Left ventricle myocardium inferior (tissue), 1 donor: ENCODE data around the gene KMT2B. TPM values are rescaled to one million over a fixed set of nuclear protein-coding genes. Genes with fewer than 3 reads are reported as not detected.

ENCODE experiments used
- DNase-seq: peaks from one replicate; pipeline ENCODE4 v3.0.0-alpha.2; 2020
- H3K27ac ChIP-seq: fragments of 200-600 bp; replicated peaks from 2 replicates; pipeline ENCODE4 v1.8.0; 2021
- H3K27me3 ChIP-seq: fragments of 200-600 bp; 2 replicates; pipeline ENCODE4 v1.8.0; 2021; ENCODE audit warnings: low read depth
- H3K36me3 ChIP-seq: fragments of 200-600 bp; 2 replicates; pipeline ENCODE4 v1.8.0; 2021
- H3K4me1 ChIP-seq: fragments of 200-600 bp; 2 replicates; pipeline ENCODE4 v1.8.0; 2021
- H3K4me3 ChIP-seq: fragments of 200-600 bp; 2 replicates; pipeline ENCODE4 v1.8.0; 2021; ENCODE audit warnings: mild to moderate bottlenecking, moderate library complexity
- H3K9me3 ChIP-seq: fragments of 200-600 bp; replicated peaks from 2 replicates; pipeline ENCODE4 v1.8.0; 2021
- CTCF ChIP-seq: fragments of 200-600 bp; IDR thresholded peaks from 2 replicates; pipeline ENCODE4 v1.8.0; 2021; ENCODE audit warnings: antibody characterized with exemption, mild to moderate bottlenecking, borderline replicate concordance
- intact Hi-C: fragments of 100-400 bp; cut with micrococcal nuclease; formaldehyde crosslinking; loops from one replicate; pipeline ENCODE4 v1.11.0; 2022
- total RNA-seq: library from RNA; stranded (reverse); fragmentation: NEBNext Ultra II Directional; extraction: Animal tissue kit (Norgen Biotek cat#: 25700); gene quantifications from one replicate; pipeline ENCODE4 v1.2.1, GENCODE V29; 2021
- donor health status: DM: no; HTN: yes; CAD: no; lungs with severe emphysema.

The KMT2B gene
- total RNA-seq, 1 donor from 2014 or later, result 12.8 TPM

- Histone ChIP-seq H3K27ac (no peak overlapping the region), H3K27me3 (peaks cover 4% of the 10 kb centered on the region), H3K4me3 (no peak overlapping the region), H3K9me3 (no peaks in the 10 kb centered on the region), H3K36me3 (no peaks in the 10 kb centered on the region), H3K4me1 (peaks cover 25% of the 10 kb centered on the region)
- no peak for TF ChIP-seq CTCF
- no peak for DNase-seq
- intact Hi-C loops, result no loop called here
These were observed 4.3 kb upstream of the KMT2B start for GRCh38 chr19:35713506-35713850.

GRCh38 chr19:35713904-35714495, 3.8 kb upstream of the KMT2B start:
- Histone ChIP-seq H3K27me3 (no peaks in the 10 kb centered on the region), H3K4me1 (peaks cover 30% of the 10 kb centered on the region), H3K36me3 (no peaks in the 10 kb centered on the region), H3K4me3 (no peak overlapping the region), H3K9me3 (no peaks in the 10 kb centered on the region), H3K27ac (no peak overlapping the region)
- DNase-seq, result no peak
- intact Hi-C loops, result no loop called here
- TF ChIP-seq CTCF, result no peak

GRCh38 chr19:35714601-35715354, 3.0 kb upstream of the KMT2B start:
- no peak overlapping the region for H3K27ac ChIP-seq
- DNase-seq, result no peak
- TF ChIP-seq CTCF, result no peak
- intact Hi-C loops, result no loop called here
- H3K4me3 ChIP-seq, result no peak overlapping the region
- no peaks in the 10 kb centered on the region for H3K27me3 ChIP-seq
- H3K9me3 ChIP-seq, result no peaks in the 10 kb centered on the region
- peaks cover 1% of the 10 kb centered on the region for H3K36me3 ChIP-seq
- H3K4me1 ChIP-seq, result peaks cover 38% of the 10 kb centered on the region

GRCh38 chr19:35715355-35715809, 2.4 kb upstream of the KMT2B start:
- Histone ChIP-seq H3K4me3 (peak overlapping the region; percentile 96), H3K27me3 (no peaks in the 10 kb centered on the region), H3K9me3 (no peaks in the 10 kb centered on the region), H3K4me1 (peaks cover 43% of the 10 kb centered on the region), H3K36me3 (peaks cover 7% of the 10 kb centered on the region), H3K27ac (peak overlapping the region; percentile 95)
- no peak for DNase-seq
- intact Hi-C loops, result no loop called here
- TF ChIP-seq CTCF, result no peak

- H3K4me1 ChIP-seq, result peaks cover 43% of the 10 kb centered on the region
- H3K4me3 ChIP-seq, result peak overlapping the region; percentile 96
- DNase-seq, result peak; percentile 70
- H3K36me3 ChIP-seq, result peaks cover 14% of the 10 kb centered on the region
- TF ChIP-seq CTCF, result no peak
- no peaks in the 10 kb centered on the region for H3K9me3 ChIP-seq
- peak overlapping the region; percentile 95 for H3K27ac ChIP-seq
- no peaks in the 10 kb centered on the region for H3K27me3 ChIP-seq
- intact Hi-C loops, result loop anchor here (2.0 kb wide), 1 partner anchor 19 kb away; no protein-coding TSS in a partner anchor
These were observed 1.6 kb upstream of the KMT2B start for GRCh38 chr19:35715981-35716800.
